Activated gamma-delta T cell (primary cell): Measurements from ENCODE around the gene YPEL5.
"Not testable (repeated sequence)": the region's sequence is repeated elsewhere in the genome, so short reads cannot be mapped to it uniquely, and the experiment has no call there.

Source experiments
- DNase-seq: peaks from one replicate; lab custom pipeline; 2025; lab: John Stamatoyannopoulos, UW

The YPEL5 gene

DNA sequence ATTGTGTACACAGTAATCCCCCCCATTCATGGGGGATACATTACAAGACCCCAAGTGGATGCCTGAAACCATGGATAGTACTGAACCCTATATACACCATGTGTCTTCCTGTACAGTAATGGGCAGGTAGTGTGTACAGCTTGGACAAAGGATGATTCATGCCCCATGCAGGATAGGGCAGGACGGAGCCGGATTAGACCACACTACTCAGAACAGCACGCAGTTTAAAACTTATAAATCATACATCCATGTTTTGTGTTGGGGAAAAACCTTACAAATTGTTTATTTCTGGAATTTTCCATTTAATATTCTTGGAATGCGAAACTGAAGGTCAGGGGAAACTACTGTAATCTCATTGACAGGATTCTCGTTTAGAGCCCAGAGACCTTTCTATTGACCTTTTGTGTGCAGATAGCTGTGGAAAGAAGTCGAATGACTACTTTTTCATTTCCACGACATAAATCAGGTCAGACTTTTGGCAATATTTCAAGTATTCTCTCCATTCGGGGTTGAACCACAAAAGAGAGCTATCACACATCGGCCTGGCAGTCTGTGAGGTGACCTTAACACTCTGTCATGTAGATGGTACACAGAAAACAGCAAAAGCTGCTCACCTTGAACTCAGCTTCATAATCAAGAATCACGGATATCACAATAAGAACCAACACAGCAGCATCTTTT, 9.9 kb upstream of the YPEL5 start:
- no peak for DNase-seq

- no peak for DNase-seq
Observed at GRCh38 chr2:30139131-30139870, 7.5 kb upstream of the YPEL5 start.

- no peak for DNase-seq
Observed at GRCh38 chr2:30141136-30141535, 5.7 kb upstream of the YPEL5 start.

DNA sequence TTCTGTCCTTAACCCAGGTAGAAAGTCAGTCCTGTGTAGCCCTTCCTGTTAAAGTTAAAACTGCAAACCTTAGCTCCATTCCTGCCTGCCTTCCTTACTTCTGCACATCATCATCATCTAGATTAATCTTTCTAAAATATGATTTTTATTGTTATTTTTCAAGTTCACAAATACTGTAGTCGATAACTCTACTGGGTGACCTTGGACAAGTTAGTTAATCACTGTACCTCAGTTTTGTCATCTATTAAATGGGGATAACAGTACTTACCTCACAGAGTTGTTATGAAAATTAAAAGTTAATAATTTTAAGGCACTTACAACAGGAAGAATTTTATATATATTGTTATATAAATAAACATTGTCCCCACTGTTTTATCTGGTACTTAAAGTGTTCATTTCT, 2.5 kb upstream of the YPEL5 start:
- DNase-seq = no peak

- DNase-seq = not testable (repeated sequence)
Observed at GRCh38 chr2:30144951-30145350, 1.9 kb upstream of the YPEL5 start.

GRCh38 chr2:30145826-30146336, 926 bp upstream of the YPEL5 start:
- no peak for DNase-seq

DNA sequence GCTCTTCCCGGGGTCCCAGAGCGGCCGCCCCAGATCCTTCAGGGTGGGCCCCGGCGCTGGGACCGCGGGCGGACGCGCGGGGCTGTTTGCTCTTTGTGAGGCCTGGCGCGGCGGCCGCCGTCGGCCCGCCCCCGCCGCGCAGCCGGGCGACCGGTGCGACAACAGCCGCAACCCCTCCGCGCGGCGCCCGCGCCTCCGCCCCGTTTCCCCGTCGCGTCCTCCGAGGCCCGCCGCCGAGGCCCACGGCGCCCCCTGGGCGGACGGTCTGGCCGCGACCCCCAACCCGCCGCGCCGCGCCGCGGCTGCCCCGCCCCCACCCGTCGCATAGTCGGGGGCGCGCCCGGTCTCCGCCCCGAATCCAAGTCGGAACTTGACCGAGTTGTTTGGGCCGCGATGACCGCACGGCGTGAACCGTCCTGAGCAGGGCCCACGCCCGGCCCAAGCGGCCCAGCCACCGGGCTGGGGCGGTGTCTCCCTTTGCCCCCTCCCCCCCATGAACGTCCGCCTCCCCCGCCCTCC, 448 bp downstream of the YPEL5 start:
- DNase-seq = peak; percentile 57

DNA sequence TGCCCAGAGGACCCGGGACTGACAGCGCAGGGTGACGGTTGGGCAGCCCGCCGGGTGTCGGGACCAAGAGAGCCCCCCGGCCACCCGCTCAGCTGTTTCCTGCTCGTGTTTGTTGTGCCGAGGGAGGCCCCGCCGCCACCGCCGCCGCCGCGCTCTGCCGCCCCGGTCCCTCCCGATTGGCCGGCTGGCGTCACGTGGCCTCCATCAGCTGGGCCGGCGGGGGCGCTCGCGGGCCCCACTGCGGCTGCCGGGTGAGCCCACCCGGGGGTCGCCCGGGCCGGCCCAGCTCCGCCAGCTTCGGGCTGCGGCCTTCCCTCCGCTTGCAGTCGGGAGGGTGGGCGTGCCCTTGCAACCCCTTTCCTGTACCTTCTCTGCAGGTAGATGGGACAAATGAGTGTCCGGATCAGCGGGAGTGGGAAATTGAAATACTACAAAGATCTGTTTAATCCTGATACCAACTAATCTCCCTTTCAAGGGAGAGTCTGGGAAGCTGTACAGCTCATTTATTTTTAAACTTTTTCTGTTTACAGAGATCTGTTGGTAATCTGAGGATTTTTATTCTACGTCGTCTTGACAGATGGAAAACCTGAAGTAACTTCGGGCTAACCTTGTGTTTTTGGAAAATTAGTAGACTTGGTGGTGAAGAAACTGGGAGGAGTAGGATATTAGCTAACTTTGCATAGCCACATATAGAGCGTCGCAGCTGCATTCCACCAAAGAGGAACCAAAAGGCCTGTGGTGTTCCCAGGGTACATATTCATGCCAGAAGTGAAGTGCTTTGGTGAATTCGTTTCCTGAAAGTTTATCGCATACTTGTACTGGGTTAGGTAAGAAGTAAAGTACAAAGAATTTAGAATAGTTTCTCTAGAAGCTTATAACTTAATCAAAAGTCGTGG, 1.2 kb downstream of the YPEL5 start:
- peak; percentile 75 for DNase-seq

DNA sequence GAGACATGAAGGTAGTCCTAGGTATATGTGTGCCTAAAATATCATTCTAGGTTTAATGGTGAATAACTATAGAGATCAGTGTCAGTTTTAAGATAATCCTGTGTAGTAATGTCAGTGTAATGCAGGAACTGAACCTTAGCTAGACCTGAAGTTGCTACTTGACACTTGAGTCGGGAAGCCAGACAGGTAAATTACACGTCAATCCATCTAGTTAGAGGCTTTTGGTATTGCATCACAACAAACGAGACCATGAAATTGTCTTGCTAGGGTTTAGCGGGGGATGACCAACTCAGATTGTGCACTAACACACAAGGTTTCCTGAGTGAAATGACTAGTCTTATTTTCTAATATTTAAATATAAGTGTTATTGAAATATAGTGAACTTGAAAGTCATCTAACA, 2.0 kb downstream of the YPEL5 start:
- no peak for DNase-seq

DNA sequence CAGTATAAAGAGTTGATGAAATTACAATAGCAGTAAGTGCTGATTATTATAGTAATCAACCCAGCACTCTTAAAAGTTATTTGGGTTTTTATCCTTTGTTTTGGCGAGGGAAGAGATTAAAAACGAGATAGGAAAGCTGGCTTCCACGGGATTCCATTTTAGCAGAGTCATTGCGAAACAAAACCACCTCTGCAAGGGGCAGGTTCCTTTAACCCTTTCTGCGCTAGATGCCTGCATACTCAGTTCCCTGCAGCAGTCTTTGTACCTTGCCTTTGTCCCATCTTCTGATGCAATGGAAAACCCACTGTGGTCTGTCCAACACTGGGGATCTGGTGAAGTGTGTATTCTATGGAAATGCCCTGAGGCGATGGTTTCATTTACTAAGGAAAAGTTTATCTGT, 2.7 kb downstream of the YPEL5 start:
- no peak for DNase-seq

GRCh38 chr2:30149976-30150375, 3.2 kb downstream of the YPEL5 start:
- no peak for DNase-seq

DNA sequence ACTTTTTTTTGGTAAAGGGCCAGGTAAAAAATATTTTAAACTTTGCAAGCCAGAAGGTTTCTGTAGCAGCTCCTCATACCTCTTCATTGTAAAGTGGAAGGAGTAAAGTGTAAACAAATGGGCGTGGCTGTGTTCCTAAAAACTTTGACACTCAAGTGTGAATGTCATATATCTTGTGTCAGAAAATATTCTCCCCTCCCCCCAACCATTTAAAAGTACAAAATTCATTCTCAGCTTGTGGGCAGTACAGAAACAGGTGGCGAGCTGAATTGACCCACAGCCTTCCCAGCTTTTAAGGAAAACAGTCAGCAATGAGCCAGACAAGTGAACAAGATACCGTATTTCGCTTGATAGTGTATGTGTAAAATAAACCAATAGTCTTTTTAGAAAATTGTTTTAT, 4.0 kb downstream of the YPEL5 start:
- no peak for DNase-seq

DNA sequence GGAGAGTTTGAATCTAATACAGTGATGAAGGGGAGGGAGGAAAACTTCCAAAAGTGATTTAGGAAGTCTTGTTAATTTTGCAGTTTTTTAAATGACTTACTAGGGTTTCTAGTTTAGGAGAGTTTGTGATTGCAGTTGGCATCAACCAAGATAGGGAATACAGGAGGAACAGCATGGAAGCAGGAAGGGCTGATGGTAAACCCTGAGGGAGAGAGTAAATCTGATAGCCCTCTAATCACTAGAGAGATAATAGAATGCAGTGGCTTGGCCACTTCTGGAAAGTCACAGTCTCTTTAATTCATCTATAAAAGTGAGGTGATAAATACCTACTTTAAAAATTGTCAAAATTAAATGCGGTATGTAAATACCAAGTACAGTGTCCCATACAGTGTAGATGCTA, 5.6 kb downstream of the YPEL5 start:
- no peak for DNase-seq

DNA sequence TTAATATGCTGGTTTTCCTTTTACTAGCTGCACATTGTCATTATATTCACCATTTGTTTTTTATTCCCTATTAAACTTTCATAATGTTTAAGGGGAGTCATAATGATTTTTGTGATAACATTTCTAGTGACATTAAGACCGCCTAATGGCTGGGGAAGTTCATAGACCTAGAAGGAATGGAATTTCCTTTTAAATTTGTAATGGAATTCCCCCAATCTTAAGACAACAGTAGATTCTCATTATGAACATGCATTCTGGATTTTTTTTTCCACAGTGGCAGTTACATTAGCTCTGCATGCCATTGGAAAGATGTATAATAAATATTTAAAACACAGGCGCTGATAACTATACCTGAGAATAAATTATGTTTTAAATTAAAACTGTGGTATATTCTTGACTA, 8.4 kb downstream of the YPEL5 start:
- no peak for DNase-seq

GRCh38 chr2:30155889-30156658, 9.3 kb downstream of the YPEL5 start:
- DNase-seq = no peak

- no peak for DNase-seq
Observed at GRCh38 chr2:30157616-30158015, 10.8 kb downstream of the YPEL5 start.

DNA sequence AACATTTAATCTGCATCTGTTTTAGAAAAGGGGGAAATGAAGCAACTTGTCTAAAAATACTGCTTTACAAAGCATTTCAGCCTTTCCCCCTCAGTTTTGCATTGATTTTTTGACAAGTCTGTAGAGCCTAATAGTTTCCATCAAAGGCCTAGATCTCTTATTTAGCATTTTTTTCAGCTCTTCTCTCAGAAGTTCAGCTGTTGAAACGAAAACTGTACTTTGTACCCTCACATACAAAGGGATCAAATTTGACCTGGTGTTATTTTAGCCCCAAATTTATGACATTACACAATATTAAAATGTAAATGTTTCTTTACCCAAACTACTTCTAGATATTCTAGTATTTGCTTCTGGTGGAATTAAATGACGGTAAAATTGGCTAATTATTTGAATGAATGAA, 13.0 kb downstream of the YPEL5 start:
- DNase-seq = no peak

DNA sequence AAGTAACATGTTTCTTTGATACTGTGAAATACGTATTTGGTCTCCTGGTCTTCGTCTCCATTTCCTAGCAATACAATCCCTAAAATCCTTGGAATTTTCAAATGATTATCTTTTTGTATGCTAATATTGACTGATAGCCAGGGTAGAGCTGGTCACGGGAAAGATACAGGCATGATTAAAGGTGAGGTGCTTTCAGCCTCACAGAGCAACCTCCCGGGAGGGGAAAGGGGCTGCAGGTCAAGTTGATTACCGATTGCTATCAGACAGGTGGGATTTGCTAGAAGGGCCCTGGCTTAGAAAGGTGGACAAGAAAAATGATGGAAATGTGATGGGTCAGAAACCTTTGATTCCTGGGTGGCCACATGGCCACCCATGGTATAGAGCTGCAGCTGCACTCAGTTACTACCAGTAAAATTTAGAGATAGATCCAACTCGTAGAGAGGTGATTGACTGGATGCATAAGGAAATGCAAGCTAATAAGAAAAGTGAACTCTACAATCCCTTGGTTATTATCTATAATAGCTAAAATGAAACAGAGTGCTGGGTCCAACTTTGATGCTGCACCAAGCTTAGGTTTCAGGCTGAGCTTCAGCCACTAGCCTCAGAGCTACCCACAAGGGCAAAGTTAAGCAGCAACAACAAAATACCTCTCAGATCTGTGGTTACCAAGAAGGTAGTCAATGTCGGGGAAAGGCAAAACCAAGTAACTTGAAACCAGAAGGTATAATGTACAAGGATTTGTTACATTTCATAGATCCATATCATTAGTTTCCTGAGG, 15.3 kb downstream of the YPEL5 start:
- no peak for DNase-seq

- DNase-seq = no peak
Observed at GRCh38 chr2:30162806-30163205, 16.0 kb downstream of the YPEL5 start.

GRCh38 chr2:30164131-30164925, 17.5 kb downstream of the YPEL5 start:
- DNase-seq = no peak
